Tibial nerve (tissue), 3 donors: ENCODE results near the gene RNF167.

Source experiments
- POLR2A ChIP-seq, 2 donors: fragments of 450-650 bp; IDR thresholded peaks; one replicate each; pipeline ENCODE4 v1.6.1; 2017; ENCODE audit warnings: antibody characterized with exemption in 2 of 2, mild to moderate bottlenecking in 2 of 2, moderate library complexity in 2 of 2
- TF ChIP-seq, protein P1 (sequence below), 5 experiments: fragments of 200-600 bp in 3 of 5; fragments of 450-650 bp in 2 of 5; sonication (generic) in 3 of 5; IDR thresholded peaks; one replicate each; pipeline ENCODE4 v1.5.1; 2016 to 2019; ENCODE audit warnings: antibody characterized with exemption in 5 of 5, mild to moderate bottlenecking in 3 of 5, moderate library complexity in 2 of 5

DNA sequence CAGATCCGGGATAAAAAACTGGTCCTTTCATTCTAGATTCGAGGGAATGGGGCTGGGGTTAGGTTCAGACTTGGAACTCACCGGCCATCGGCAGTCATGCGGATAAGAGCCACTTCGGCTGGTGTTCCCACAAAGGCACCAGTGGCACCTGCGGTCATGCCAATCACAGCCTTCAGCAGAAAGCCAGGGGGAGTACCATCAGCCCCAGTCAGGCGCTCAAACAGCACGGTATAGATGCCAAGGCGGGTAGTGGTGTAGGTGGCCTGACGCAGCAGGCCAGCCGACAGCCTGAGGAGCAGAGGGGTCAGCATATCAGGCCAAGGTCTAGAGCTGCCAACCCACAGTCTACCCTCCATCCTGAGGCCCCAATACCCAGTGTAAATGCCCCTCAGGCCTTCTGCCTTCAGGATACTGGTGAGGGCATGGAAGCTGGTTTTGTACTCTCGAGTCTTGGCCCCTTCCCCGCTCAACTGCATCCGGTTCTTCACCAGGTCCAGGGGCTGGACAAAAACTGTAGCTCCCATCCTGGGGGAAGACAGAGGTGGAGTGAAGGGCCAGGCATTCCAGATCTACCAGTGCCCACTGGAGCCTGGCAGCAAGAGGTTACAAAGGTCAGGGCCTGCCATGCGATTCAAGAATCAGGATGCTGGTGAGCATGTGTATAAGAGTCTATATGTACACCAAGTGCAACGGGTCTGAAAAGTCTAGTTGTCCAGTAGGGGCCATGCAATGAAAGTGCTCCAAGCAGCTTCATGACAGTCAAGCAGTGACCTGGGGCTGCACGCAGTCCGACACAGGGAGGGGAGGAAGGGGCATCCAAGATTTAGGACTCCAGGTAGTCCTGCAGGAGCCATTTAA lies 1.2 kb upstream of the RNF167 start:
- TF ChIP-seq, protein P1, sequence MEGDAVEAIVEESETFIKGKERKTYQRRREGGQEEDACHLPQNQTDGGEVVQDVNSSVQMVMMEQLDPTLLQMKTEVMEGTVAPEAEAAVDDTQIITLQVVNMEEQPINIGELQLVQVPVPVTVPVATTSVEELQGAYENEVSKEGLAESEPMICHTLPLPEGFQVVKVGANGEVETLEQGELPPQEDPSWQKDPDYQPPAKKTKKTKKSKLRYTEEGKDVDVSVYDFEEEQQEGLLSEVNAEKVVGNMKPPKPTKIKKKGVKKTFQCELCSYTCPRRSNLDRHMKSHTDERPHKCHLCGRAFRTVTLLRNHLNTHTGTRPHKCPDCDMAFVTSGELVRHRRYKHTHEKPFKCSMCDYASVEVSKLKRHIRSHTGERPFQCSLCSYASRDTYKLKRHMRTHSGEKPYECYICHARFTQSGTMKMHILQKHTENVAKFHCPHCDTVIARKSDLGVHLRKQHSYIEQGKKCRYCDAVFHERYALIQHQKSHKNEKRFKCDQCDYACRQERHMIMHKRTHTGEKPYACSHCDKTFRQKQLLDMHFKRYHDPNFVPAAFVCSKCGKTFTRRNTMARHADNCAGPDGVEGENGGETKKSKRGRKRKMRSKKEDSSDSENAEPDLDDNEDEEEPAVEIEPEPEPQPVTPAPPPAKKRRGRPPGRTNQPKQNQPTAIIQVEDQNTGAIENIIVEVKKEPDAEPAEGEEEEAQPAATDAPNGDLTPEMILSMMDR (IDR thresholded peaks at IDR 0.05): no peak
- no peak for TF ChIP-seq POLR2A (IDR thresholded peaks at IDR 0.05)
